Measurements from ENCODE around the gene HOXA3.

HOXA3 gene

DNA sequence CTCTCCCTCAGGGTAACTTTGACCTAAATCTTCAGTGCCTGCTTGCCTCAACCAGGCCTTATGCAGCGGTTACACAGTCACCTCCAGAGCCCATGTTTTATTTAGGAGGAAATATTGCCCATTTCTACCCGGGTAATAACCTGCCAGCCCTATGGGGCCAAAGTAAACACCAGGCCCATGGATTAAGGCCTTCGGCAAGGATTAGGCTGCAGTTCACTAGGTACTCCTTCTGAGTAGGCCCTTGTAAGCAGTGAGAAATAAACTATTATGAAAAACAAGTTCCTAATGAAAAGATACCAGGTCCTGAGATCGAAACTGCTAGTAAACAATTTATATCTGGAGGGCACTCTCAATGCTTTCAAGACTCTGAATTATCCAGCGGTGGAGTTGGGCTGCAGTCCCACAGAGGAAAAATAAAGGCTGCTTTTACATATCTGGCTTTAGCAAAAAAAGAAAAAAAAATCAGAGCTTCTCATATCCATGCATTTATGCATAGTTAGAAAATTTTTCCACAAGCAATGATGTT is 25.5 kb upstream of the HOXA3 start:
- no peak for DNase-seq

- DNase-seq, result no peak
These were observed 24.8 kb upstream of the HOXA3 start for GRCh38 chr7:27176962-27177794.

GRCh38 chr7:27176524-27176845 is 24.1 kb upstream of the HOXA3 start:
- no peak for DNase-seq

DNA sequence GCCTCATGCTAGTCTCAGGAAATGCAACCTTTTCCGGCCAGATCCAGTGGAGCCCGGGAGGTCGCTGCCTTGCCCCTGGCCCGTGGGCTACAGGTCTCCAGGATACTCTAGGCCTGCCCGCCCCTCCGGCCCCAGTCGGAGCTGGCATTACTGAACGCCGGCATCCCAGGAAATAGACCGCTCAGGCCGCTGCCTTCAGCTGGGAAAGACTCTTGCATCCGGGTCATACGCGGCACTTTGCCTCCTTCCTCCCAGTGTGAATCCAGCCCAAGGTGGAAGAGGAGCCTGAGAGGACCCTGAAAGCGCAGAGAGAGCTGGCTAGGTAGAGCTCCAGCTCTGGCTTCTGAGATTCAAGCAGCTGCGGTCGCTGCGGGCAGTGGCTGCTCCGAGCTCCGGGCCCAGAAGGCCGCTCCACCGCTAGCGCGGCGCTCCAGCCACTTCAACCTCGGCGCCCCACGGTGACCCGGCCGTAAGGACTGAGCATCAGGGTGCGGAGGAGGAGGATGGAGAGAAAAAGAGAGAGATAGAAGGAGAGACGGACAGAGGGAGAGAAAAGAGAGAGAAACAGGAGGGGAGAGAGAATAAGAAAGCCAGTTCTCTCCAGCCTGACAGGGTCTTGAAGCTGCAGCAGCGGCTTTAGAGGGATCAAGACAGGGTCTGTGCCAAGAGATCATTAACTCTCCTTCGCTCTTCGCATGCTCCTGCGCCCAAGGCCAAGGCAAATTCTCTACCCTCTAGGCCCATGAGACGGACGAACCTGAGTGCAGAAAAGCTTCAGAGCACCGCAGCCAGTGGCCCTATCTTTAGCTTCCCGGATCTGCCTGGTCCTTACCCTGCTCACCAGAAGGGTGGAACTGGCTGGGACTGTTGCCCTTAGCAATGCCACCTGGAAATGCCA is 23.5 kb upstream of the HOXA3 start:
- no peak for DNase-seq

DNA sequence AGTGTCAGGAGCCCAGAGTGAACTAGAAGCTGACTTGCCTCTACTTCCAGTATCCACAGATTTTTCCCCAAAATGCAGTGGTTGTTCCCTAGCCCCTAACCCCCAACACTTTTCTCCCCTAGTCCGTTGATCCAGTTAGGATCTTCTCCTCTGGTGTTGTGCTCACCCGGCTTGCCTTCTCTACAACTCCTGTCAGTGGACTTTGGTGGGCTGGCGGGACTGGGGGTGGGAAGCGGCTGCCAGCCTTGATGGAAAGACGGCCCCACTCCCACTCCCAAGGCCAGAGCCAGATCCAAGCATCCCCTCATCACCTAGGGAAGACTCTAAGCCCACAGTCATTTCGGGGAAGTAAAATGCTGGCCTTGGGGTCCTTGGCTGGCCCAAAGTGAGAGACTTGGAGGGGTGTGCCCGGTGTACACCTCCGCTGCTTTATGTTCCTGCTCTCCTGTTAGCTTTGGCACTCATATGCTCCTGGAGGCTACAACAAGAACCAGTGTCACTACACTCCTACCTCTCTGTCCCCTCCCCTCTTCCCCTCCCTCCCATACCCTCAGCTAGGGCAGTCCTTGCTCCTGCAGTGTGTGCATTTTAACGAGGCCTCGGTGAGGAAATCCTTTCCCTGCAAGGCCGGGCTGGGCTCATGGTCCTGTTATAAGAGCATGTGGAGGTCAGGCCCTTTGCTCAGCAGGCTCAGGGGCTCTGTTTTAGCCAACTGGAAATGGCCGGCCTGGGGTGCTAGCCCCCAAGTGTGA is 22.7 kb upstream of the HOXA3 start:
- DNase-seq, result no peak

DNA sequence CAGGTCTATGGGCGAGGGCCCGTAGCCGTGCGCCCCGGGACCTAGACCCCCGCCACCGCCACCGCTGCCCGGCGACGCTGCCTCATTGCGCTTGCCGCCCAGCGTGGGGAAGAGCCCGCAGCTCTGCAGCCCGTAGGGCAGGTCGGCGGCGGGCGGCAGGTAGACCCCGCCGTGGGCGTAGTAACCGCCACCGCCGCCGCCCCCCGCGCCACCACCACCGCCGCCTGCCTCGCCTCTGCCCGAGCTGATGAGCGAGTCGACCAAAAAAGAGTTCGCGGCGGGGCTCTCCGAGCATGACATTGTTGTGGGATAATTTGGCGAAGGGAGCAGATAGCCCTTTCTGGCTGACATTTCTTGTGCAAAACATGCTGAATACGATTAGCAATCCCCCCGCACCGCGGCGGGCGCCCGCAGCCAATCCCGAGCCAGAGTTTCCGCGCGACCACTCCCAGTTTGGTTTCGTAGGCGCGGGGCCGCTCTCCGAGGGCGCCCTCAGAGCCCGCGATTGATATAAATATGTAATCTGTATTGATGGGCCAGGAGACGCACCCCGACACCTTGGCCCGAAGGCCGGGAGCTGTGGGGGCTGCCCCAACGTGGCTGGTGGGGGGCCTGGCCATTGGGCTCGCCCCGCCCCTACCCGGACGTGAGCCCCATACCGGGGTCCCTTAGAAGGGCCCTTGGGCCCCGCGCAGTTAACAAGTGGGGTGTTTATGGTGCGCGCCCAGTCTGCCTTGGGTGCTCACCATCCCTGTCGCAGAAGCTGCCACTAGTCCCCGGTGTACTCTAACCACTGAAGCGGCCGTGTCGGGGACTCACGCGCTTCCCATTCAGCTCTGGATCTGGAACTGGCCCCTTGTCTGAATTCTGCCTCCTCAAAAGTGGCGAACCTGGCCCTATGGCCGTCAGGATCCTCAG is 21.8 kb upstream of the HOXA3 start, which contains the start of gene HOXA10:
Gene HOXA10, minus strand, starts transcription at position 365 of the 918 bp plus-strand sequence. Its CDS starts 14 bp downstream, at position 351.
- DNase-seq, result peak; percentile 25

GRCh38 chr7:27173511-27173955 is 21.1 kb upstream of the HOXA3 start:
- no peak for DNase-seq

DNA sequence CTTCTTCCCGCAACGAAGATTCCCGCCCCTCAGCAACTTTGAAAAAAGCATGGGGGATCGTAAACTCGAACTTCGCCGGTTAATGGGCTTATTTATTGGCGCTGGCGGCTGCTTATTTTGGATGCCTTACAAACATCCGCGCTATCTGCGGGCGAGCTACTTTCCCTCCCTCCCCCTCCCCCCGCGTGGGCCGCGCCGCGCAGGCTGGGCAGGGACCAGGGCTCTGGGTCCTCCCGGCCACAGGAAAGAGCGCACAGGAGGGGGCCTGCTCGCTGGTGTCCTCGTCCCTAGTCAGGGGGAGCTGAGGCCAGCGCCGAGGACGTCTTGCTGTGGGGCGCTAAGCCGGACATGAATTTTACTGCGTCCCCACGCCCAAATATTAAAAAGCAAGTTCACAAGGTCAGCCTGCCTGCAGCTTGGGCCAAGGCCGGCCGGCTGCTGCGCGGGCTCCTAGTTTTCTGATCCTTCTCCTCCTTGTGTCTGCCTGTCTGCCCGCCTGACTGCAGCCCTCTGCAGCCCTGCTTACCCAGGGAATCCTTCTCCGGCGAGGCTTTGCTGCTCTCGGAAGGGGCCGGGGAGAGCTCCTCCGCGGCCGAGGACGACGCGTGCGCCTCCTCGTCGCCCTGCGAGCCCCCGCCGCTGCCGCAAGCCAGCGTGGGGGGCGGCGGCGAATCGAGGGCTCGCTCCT is 20.6 kb upstream of the HOXA3 start:
- peak; percentile 12 for DNase-seq

DNA sequence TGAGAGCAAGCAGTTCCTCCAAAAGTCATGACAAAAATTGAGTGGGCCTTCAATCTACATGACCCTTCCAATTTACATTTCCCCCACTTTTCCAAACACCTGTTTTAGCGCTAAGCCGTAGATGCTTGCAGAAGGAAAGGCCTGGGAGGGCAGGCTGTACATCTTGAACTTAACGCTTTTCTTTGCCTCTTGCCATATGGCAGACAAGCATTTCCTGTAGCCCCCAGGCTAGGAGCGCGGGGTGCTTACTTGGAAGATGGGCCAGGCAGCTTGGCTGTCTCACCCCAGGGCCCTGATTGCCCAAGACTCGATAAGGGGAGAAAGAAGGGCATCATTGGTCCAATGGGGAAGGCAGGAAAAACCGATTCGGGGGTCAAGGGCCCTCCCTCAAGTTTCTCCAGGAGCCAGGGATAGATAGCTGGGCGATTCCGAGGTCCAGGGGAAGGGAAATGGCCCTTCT is 20.0 kb upstream of the HOXA3 start:
- DNase-seq, result no peak

GRCh38 chr7:27171637-27172314 is 19.4 kb upstream of the HOXA3 start:
- peak; percentile 34 for DNase-seq

DNA sequence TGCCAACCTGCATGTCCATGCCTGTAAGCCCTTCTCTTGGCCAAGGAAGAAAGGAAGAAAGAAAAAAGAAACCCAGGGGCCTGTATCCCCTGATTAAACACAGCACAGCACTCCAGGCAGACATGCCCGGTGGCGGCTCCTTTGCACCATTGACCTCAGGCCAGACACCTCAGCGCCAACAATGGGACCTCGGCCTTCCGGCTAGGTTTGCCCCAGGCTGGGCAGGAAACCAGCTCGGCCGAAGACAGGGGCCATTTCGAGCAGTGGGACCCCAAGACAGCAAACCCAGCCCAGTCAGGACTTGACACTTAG is 18.9 kb upstream of the HOXA3 start:
- no peak for DNase-seq

GRCh38 chr7:27170426-27171324 is 18.3 kb upstream of the HOXA3 start:
- no peak for DNase-seq

DNA sequence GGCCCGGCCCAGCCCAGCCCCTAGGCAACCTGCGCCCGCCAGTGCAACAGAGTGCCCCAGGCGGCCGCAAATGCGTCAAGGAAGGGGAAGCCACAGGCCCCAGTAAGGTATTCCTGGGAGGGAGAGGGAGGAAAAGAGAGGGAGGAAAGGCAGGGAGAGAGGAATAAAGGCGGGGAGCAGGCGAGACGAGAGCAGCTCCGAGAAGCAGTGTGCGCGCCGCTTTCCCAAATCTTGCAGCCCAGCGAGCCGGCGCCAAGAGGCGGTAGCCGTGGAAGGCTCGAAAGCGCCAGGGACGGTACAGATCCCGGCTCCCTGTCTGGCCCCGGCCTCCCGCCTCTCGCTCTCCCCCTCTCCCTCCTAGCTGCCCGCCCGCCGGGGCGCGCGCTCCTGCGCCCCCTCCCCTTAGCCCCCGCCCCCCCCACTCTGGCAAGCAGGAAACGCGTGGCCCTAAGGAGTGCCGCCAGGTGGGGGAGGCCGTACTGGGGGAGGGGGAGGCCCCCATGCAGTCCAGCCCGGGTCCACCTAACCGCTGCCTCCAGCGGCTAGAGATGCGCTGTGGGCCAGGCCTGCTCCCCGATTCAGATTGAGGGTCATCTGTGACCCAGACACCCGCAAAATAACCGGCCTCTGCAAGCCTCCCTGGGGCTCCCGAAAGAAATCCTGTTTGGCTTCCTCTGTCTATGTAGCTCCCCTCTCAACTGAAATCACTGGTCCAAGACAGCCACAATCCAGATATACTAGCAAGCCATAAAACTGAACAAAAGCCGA is 17.5 kb upstream of the HOXA3 start:
- peak; percentile 58 for DNase-seq

DNA sequence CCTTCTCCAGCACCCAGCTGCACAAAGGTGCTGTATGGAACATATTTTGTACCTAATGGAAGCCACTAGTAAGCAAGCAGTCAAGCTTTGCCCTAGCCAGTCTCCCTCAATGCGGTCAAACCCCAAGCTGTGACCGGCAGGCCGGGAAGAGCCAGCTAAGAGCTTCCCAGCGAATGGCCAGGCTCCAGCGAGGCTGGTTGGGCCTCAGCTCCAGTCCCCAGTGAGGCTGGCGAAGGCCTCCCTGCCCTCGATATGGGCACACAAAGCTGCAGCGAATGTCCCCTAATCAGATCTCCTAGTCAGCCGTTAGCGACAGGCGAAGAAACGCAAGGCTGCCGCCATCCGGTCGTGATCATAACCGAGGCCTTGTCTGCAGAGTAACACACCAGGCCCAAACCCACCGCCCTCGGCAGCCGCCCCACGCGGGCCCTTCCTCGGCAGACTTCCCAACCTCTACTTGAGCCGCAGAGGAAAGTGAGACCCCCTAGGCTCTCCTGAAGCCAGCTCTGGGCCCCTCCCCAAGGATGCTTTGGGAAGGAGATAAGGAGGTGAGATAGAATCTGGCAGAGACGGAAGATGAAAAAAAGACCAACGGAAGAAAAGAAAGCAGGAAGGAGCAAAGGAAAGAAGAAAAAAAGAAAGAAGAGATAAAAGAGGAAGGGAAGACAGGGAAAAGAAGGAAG is 16.0 kb upstream of the HOXA3 start:
- DNase-seq, result peak; percentile 54

DNA sequence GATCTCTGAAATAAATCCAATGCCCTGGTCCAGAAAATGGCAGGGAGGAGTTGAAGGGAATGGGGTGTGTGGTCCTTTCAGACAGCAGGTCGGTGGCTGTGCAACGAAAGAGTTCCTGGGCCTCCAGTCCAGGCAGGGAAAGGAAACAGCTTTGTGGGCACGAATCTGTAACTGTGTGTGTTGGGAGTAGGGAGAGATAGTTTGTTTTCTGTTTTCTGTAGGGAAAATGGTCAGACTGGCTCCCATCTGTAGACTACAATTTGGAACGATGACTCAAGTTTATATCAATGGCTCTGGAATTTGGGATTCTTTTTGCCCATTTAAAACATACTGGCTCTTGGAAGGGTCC is 15.5 kb upstream of the HOXA3 start:
- no peak for DNase-seq

GRCh38 chr7:27166531-27167505 is 14.4 kb upstream of the HOXA3 start:
- no peak for DNase-seq

GRCh38 chr7:27165996-27166530 is 13.7 kb upstream of the HOXA3 start:
- no peak for DNase-seq

All from NCI-H1436 (cell line).